Stimulated activated CD8-positive, alpha-beta memory T cell treated with anti-CD3 and anti-CD28 coated beads, Interleukin-15, amount 100 ng/mL, for 1 hour (primary cell): ENCODE measurements around the gene PCDHGB2.
A peak's percentile ranks its signal among the peaks of the same experiment; 100 is the strongest.
"Not testable (repeated sequence)": the region's sequence is repeated elsewhere in the genome, so short reads cannot be mapped to it uniquely, and the experiment has no call there.

Source experiments
- DNase-seq: peaks from one replicate; pipeline ENCODE4 v3.0.0-alpha.2; 2020; ENCODE audit warnings: low read depth

PCDHGB2 gene

GRCh38 chr5:141359790-141360426, at the start of gene PCDHGB2:
PCDHGB2 (plus strand) TSS chr5:141359994; CDS start chr5:141360136, 142 bp downstream.
- DNase-seq: no peak

- DNase-seq: no peak
Observed at GRCh38 chr5:141313711-141314110, 46.1 kb upstream of the PCDHGB2 start.

- DNase-seq: not testable (repeated sequence)
Observed at GRCh38 chr5:141316963-141317362, 42.8 kb upstream of the PCDHGB2 start.

- DNase-seq: no peak
Observed at GRCh38 chr5:141319202-141319601, 40.6 kb upstream of the PCDHGB2 start.

- DNase-seq: no peak
Observed at GRCh38 chr5:141319699-141320098, 40.1 kb upstream of the PCDHGB2 start.

- DNase-seq: peak; percentile 81
Observed at GRCh38 chr5:141320225-141321169, 39.3 kb upstream of the PCDHGB2 start, which contains the start of gene TAF7. TAF7 (minus strand) TSS chr5:141320784; CDS start chr5:141320044, 740 bp downstream.

GRCh38 chr5:141322261-141322660, 37.5 kb upstream of the PCDHGB2 start:
- DNase-seq: no peak

- peak; percentile 45 for DNase-seq
Observed at GRCh38 chr5:141326088-141326854, 33.5 kb upstream of the PCDHGB2 start.

GRCh38 chr5:141328231-141328630, 31.6 kb upstream of the PCDHGB2 start:
- no peak for DNase-seq

- DNase-seq: no peak
Observed at GRCh38 chr5:141330299-141331080, 29.3 kb upstream of the PCDHGB2 start, which contains the start of gene PCDHGA1. PCDHGA1 (plus strand) TSS chr5:141330514.

GRCh38 chr5:141332571-141332970, 27.2 kb upstream of the PCDHGB2 start:
- DNase-seq: not testable (repeated sequence)

- no peak for DNase-seq
Observed at GRCh38 chr5:141338538-141339306, 21.1 kb upstream of the PCDHGB2 start, which contains the start of gene PCDHGA2. PCDHGA2 (plus strand) TSS chr5:141338760.

GRCh38 chr5:141340781-141341354, 18.9 kb upstream of the PCDHGB2 start:
- not testable (repeated sequence) for DNase-seq

- no peak for DNase-seq
Observed at GRCh38 chr5:141342773-141343172, 17.0 kb upstream of the PCDHGB2 start.

GRCh38 chr5:141343242-141343952, 16.4 kb upstream of the PCDHGB2 start, which contains the start of gene PCDHGA3:
PCDHGA3 (plus strand) TSS chr5:141343829; CDS start chr5:141344034, 205 bp downstream.
- DNase-seq: no peak

- DNase-seq: no peak
Observed at GRCh38 chr5:141343953-141344463, 15.8 kb upstream of the PCDHGB2 start.

GRCh38 chr5:141345327-141345726, 14.5 kb upstream of the PCDHGB2 start:
- DNase-seq: no peak

GRCh38 chr5:141346017-141346416, 13.8 kb upstream of the PCDHGB2 start:
- DNase-seq: not testable (repeated sequence)
